T47D (cell line): ENCODE data around the gene ANGEL1.

Source experiments
- DNase-seq, 2 experiments: peaks; one replicate each; pipeline versions ENCODE4 v3.0.0 to v3.0.0-alpha.2; 2011 to 2012; ENCODE audit warnings: low read depth in 1 of 2, low spot score in 1 of 2
- JUND ChIP-seq: IDR thresholded peaks from 2 replicates; pipeline ENCODE4 v1.6.1; 2012; ENCODE audit warnings: low read depth
- in situ Hi-C: cut with HindIII; loops from 2 replicates; pipeline ENCODE4 v1.10.0; 2016; ENCODE audit warnings: low sequenced_read_pairs, low pct_unique_long_range_greater_than_20kb

Gene ANGEL1

GRCh38 chr14:76833011-76833410 lies 20.3 kb upstream of the ANGEL1 start:
- no peak for TF ChIP-seq JUND
- no peak for DNase-seq
- in situ Hi-C loops, result no loop called here

GRCh38 chr14:76832503-76832988 lies 19.9 kb upstream of the ANGEL1 start:
- no peak for TF ChIP-seq JUND
- in situ Hi-C loops, result no loop called here
- DNase-seq, result no peak

- TF ChIP-seq JUND, result no peak
- DNase-seq, result no peak
- in situ Hi-C loops, result no loop called here
Measured at GRCh38 chr14:76830556-76830955, 17.9 kb upstream of the ANGEL1 start.

- in situ Hi-C loops, result no loop called here
- TF ChIP-seq JUND, result no peak
- DNase-seq, result no peak
Measured at GRCh38 chr14:76829650-76830421, 17.2 kb upstream of the ANGEL1 start.

- in situ Hi-C loops, result no loop called here
- TF ChIP-seq JUND, result no peak
- no peak for DNase-seq
Measured at GRCh38 chr14:76829013-76829365, 16.3 kb upstream of the ANGEL1 start.

GRCh38 chr14:76828339-76829012 lies 15.8 kb upstream of the ANGEL1 start:
- in situ Hi-C loops, result no loop called here
- TF ChIP-seq JUND, result no peak
- no peak for DNase-seq

GRCh38 chr14:76827696-76828296 lies 15.1 kb upstream of the ANGEL1 start:
- no peak for TF ChIP-seq JUND
- DNase-seq, result no peak
- in situ Hi-C loops, result no loop called here

- DNase-seq, result no peak
- TF ChIP-seq JUND, result no peak
- in situ Hi-C loops, result no loop called here
Measured at GRCh38 chr14:76826122-76826521, 13.4 kb upstream of the ANGEL1 start, which contains the start of gene LRRC74A. Gene LRRC74A, plus strand, starts transcription at chr14:76826408. Its CDS starts 290 bp downstream, at chr14:76826698.

GRCh38 chr14:76820700-76821099 lies 8.0 kb upstream of the ANGEL1 start:
- DNase-seq, result no peak
- in situ Hi-C loops, result no loop called here
- no peak for TF ChIP-seq JUND

GRCh38 chr14:76814726-76815645 lies 2.3 kb upstream of the ANGEL1 start:
- no peak for TF ChIP-seq JUND
- no peak for DNase-seq
- in situ Hi-C loops, result no loop called here

- in situ Hi-C loops, result no loop called here
- no peak for TF ChIP-seq JUND
- peak; percentile 37 to 44 for DNase-seq
Measured at GRCh38 chr14:76812093-76812421, 625 bp downstream of the ANGEL1 start.

GRCh38 chr14:76811561-76811960 lies 1.1 kb downstream of the ANGEL1 start:
- peak in 1 of 2 experiments; percentile 22 for DNase-seq
- in situ Hi-C loops, result no loop called here
- TF ChIP-seq JUND, result no peak
